HepG2 (cell line): ENCODE data around the gene SIRT7. TPM values are rescaled to one million over a fixed set of nuclear protein-coding genes. Genes with fewer than 3 reads are reported as not detected.

ENCODE experiments used
- ASH2L ChIP-seq: fragments of 300-600, 200-600 bp; sonication (generic); IDR thresholded peaks from 2 replicates; pipeline ENCODE4 v1.7.0; 2017; ENCODE audit warnings: low read depth, mild to moderate bottlenecking, moderate library complexity, mixed read lengths, low read length; ENCODE audit not compliant: insufficient read length
- BCL6 ChIP-seq: IDR thresholded peaks from 2 replicates; pipeline ENCODE4 v1.6.1; 2016; ENCODE audit warnings: missing genetic modification reagents, missing compliant biosample characterization
- BHLHE40 ChIP-seq: IDR thresholded peaks from 2 replicates; pipeline ENCODE4 v1.6.1; 2011; ENCODE audit warnings: low read length, improper control_type of control experiment
- CC2D1A ChIP-seq: sonication (generic); formaldehyde crosslinking; IDR thresholded peaks from 2 replicates; pipeline ENCODE4 v1.8.1; 2023; ENCODE audit warnings: mild to moderate bottlenecking, missing genetic modification reagents
- CCDC6 ChIP-seq: sonication (generic); formaldehyde crosslinking; IDR thresholded peaks from 2 replicates; pipeline ENCODE4 v1.8.1; 2022; ENCODE audit warnings: mild to moderate bottlenecking, missing genetic modification reagents, moderate library complexity
- CHD4 ChIP-seq: fragments of 200-600 bp; sonication (generic); IDR thresholded peaks from 2 replicates; pipeline ENCODE4 v1.7.0; 2017; ENCODE audit warnings: mild to moderate bottlenecking, low read length, borderline replicate concordance
- MLX ChIP-seq: IDR thresholded peaks from 2 replicates; pipeline ENCODE4 v1.6.1; 2016
- PITX1 ChIP-seq: sonication (generic); formaldehyde crosslinking; IDR thresholded peaks from 2 replicates; pipeline ENCODE4 v1.5.1; 2020; ENCODE audit warnings: mild to moderate bottlenecking, missing genetic modification reagents
- SIX1 ChIP-seq: sonication (generic); formaldehyde crosslinking; IDR thresholded peaks from 2 replicates; pipeline ENCODE4 v1.4.0; 2020; ENCODE audit warnings: missing genetic modification reagents, borderline replicate concordance
- SMARCC2 ChIP-seq: fragments of 450-650 bp; IDR thresholded peaks from 2 replicates; pipeline ENCODE4 v1.6.1; 2017; ENCODE audit warnings: antibody characterized with exemption, mild to moderate bottlenecking
- ZNF34 ChIP-seq: sonication (generic); formaldehyde crosslinking; IDR thresholded peaks from 2 replicates; pipeline ENCODE4 v1.4.0; 2020; ENCODE audit warnings: mild to moderate bottlenecking, missing genetic modification reagents, borderline replicate concordance
- ZNF572 ChIP-seq: sonication (generic); formaldehyde crosslinking; IDR thresholded peaks from 2 replicates; pipeline ENCODE4 v1.5.1; 2020; ENCODE audit warnings: mild to moderate bottlenecking, missing genetic modification reagents
- ZNF713 ChIP-seq: sonication (generic); formaldehyde crosslinking; IDR thresholded peaks from 2 replicates; pipeline ENCODE4 v1.4.0; 2020; ENCODE audit warnings: mild to moderate bottlenecking, missing genetic modification reagents
- ZNF746 ChIP-seq: sonication (generic); formaldehyde crosslinking; IDR thresholded peaks from 2 replicates; pipeline ENCODE4 v1.8.0; 2022; ENCODE audit warnings: mild to moderate bottlenecking, missing genetic modification reagents
- ZNF776 ChIP-seq: sonication (generic); formaldehyde crosslinking; IDR thresholded peaks from 2 replicates; pipeline ENCODE4 v1.4.0; 2020; ENCODE audit warnings: mild to moderate bottlenecking, missing genetic modification reagents
- ZNF839 ChIP-seq: sonication (generic); formaldehyde crosslinking; IDR thresholded peaks from 2 replicates; pipeline ENCODE4 v1.4.0; 2020; ENCODE audit warnings: missing genetic modification reagents, mild to moderate bottlenecking, borderline replicate concordance
- polyA plus RNA-seq, 8 experiments: library from polyadenylated mRNA; depleted of rRNA in 3 of 8; stranded (reverse) in 7 of 8; unstranded in 1 of 8; fragments of >200 nt; fragmentation: Illumina TruSeq in 4 of 8; extraction: Trizol in 4 of 8; gene quantifications; 2 replicates each; pipeline versions ENCODE4 v1.2.1 to v1.2.3, GENCODE V29; 2011 to 2016; ENCODE audit warnings: low read depth in 4 of 8, missing spikeins in 1 of 8, mixed read lengths in 1 of 8; ENCODE audit not compliant: insufficient read depth in 1 of 8
- total RNA-seq, 5 experiments: library from RNA; depleted of rRNA; stranded (reverse); fragments of >200 nt; fragmentation: Illumina TruSeq; extraction: Trizol; gene quantifications; 2 replicates each; pipeline ENCODE4 v1.2.3, GENCODE V29; 2016; ENCODE audit warnings: low read depth in 1 of 5
- TF ChIP-seq, protein P1 (sequence below): sonication (generic); formaldehyde crosslinking; IDR thresholded peaks from 2 replicates; pipeline ENCODE4 v1.5.1; 2020; ENCODE audit warnings: mild to moderate bottlenecking, missing genetic modification reagents, moderate library complexity
- TF ChIP-seq, protein P2 (sequence below): sonication (generic); formaldehyde crosslinking; conservative IDR thresholded peaks from 2 replicates; pipeline ENCODE4 v1.8.0; 2022; ENCODE audit warnings: low read depth, missing genetic modification reagents
- TF ChIP-seq, protein P3 (sequence below): sonication (generic); formaldehyde crosslinking; IDR thresholded peaks from 2 replicates; pipeline ENCODE4 v1.9.0; 2021; ENCODE audit warnings: missing genetic modification reagents, borderline replicate concordance
- TF ChIP-seq, protein P4 (sequence below): sonication (generic); formaldehyde crosslinking; IDR thresholded peaks from 2 replicates; pipeline ENCODE4 v1.8.1; 2023; ENCODE audit warnings: mild to moderate bottlenecking, missing genetic modification reagents

SIRT7 gene
- total and polyA plus RNA-seq, 2 of the 13 experiments (the other 11 are each of a cell fraction or from before 2014, with no cell fraction given), result 8.3 to 24.8 TPM

- TF ChIP-seq ZNF839, result no peak
- TF ChIP-seq MLX (CRISPR knock-in tag), result no peak
- no peak for TF ChIP-seq CC2D1A (CRISPR knock-in tag)
- TF ChIP-seq, protein P1, sequence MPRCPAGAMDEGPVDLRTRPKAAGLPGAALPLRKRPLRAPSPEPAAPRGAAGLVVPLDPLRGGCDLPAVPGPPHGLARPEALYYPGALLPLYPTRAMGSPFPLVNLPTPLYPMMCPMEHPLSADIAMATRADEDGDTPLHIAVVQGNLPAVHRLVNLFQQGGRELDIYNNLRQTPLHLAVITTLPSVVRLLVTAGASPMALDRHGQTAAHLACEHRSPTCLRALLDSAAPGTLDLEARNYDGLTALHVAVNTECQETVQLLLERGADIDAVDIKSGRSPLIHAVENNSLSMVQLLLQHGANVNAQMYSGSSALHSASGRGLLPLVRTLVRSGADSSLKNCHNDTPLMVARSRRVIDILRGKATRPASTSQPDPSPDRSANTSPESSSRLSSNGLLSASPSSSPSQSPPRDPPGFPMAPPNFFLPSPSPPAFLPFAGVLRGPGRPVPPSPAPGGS, result peak; percentile 19; the same call in 1 of the 2 replicates
- TF ChIP-seq ZNF713 (CRISPR knock-in tag), result no peak
- TF ChIP-seq PITX1 (CRISPR knock-in tag), result 0 out of 2 replicates have a peak, but pooled peaks have one; percentile 14
- TF ChIP-seq CHD4, result 0 out of 2 replicates have a peak, but pooled peaks have one; percentile 49
- no peak; the same call in 1 of the 2 replicates for TF ChIP-seq ZNF572 (CRISPR knock-in tag)
- no peak; the same call in 1 of the 2 replicates for TF ChIP-seq ZNF776
- TF ChIP-seq ASH2L, result peak; percentile 19
- TF ChIP-seq, protein P2, sequence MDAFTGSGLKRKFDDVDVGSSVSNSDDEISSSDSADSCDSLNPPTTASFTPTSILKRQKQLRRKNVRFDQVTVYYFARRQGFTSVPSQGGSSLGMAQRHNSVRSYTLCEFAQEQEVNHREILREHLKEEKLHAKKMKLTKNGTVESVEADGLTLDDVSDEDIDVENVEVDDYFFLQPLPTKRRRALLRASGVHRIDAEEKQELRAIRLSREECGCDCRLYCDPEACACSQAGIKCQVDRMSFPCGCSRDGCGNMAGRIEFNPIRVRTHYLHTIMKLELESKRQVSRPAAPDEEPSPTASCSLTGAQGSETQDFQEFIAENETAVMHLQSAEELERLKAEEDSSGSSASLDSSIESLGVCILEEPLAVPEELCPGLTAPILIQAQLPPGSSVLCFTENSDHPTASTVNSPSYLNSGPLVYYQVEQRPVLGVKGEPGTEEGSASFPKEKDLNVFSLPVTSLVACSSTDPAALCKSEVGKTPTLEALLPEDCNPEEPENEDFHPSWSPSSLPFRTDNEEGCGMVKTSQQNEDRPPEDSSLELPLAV (CRISPR knock-in tag), result peak; percentile 57; the same call in 1 of the 2 replicates
- TF ChIP-seq CCDC6 (CRISPR knock-in tag), result no peak; the same call in 1 of the 2 replicates
- no peak for TF ChIP-seq BHLHE40
- TF ChIP-seq SIX1 (CRISPR knock-in tag), result 0 out of 2 replicates have a peak, but pooled peaks have one; percentile 24
- TF ChIP-seq, protein P3, sequence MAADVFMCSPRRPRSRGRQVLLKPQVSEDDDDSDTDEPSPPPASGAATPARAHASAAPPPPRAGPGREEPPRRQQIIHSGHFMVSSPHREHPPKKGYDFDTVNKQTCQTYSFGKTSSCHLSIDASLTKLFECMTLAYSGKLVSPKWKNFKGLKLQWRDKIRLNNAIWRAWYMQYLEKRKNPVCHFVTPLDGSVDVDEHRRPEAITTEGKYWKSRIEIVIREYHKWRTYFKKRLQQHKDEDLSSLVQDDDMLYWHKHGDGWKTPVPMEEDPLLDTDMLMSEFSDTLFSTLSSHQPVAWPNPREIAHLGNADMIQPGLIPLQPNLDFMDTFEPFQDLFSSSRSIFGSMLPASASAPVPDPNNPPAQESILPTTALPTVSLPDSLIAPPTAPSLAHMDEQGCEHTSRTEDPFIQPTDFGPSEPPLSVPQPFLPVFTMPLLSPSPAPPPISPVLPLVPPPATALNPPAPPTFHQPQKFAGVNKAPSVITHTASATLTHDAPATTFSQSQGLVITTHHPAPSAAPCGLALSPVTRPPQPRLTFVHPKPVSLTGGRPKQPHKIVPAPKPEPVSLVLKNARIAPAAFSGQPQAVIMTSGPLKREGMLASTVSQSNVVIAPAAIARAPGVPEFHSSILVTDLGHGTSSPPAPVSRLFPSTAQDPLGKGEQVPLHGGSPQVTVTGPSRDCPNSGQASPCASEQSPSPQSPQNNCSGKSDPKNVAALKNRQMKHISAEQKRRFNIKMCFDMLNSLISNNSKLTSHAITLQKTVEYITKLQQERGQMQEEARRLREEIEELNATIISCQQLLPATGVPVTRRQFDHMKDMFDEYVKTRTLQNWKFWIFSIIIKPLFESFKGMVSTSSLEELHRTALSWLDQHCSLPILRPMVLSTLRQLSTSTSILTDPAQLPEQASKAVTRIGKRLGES (CRISPR knock-in tag), result no peak
- no peak for TF ChIP-seq ZNF746 (CRISPR knock-in tag)
- TF ChIP-seq SMARCC2, result no peak
- TF ChIP-seq, protein P4, sequence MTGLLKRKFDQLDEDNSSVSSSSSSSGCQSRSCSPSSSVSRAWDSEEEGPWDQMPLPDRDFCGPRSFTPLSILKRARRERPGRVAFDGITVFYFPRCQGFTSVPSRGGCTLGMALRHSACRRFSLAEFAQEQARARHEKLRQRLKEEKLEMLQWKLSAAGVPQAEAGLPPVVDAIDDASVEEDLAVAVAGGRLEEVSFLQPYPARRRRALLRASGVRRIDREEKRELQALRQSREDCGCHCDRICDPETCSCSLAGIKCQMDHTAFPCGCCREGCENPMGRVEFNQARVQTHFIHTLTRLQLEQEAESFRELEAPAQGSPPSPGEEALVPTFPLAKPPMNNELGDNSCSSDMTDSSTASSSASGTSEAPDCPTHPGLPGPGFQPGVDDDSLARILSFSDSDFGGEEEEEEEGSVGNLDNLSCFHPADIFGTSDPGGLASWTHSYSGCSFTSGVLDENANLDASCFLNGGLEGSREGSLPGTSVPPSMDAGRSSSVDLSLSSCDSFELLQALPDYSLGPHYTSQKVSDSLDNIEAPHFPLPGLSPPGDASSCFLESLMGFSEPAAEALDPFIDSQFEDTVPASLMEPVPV, result peak; percentile 96
- TF ChIP-seq ZNF34, result no peak
- TF ChIP-seq BCL6 (CRISPR knock-in tag), result no peak
Measured at GRCh38 chr17:81869221-81870130, 48.5 kb downstream of the SIRT7 start (continued).
